Hematopoietic multipotent progenitor cell treated with erythropoietin and hydrocortisone succinate and interleukin-3 and kit ligand, for 6 days (in vitro differentiated cells): ENCODE data around the gene GOLGA6L24.
"Not testable (repeated sequence)": the region's sequence is repeated elsewhere in the genome, so short reads cannot be mapped to it uniquely, and the experiment has no call there.

Source experiments
- DNase-seq: peaks from one replicate; pipeline ENCODE4 v3.0.0-alpha.2; 2015

Gene GOLGA6L24

GRCh38 chr15:28357984-28358383, at the start of gene GOLGA6L24:
Gene GOLGA6L24, minus strand, starts transcription at chr15:28358084. Its CDS starts 61 bp downstream, at chr15:28358023.
- not testable (repeated sequence) for DNase-seq

- DNase-seq = not testable (repeated sequence)
Observed at GRCh38 chr15:28402774-28403435, 45.0 kb upstream of the GOLGA6L24 start.

- DNase-seq = not testable (repeated sequence)
Observed at GRCh38 chr15:28396022-28396421, 38.1 kb upstream of the GOLGA6L24 start.

- DNase-seq = not testable (repeated sequence)
Observed at GRCh38 chr15:28380053-28380452, 22.2 kb upstream of the GOLGA6L24 start.

- DNase-seq = not testable (repeated sequence)
Observed at GRCh38 chr15:28378364-28378763, 20.5 kb upstream of the GOLGA6L24 start, which contains the start of gene GOLGA8F. Gene GOLGA8F, plus strand, starts transcription at chr15:28378664. Its CDS starts 98 bp downstream, at chr15:28378762.

GRCh38 chr15:28365502-28365901, 7.6 kb upstream of the GOLGA6L24 start:
- DNase-seq = not testable (repeated sequence)

- DNase-seq = not testable (repeated sequence)
Observed at GRCh38 chr15:28322129-28322588, 35.7 kb downstream of the GOLGA6L24 start, which contains the start of gene HERC2. Gene HERC2, minus strand, starts transcription at chr15:28322179. Its CDS starts 746 bp downstream, at chr15:28321433.

GRCh38 chr15:28321358-28322078, 36.4 kb downstream of the GOLGA6L24 start:
- not testable (repeated sequence) for DNase-seq

GRCh38 chr15:28319725-28320124, 38.2 kb downstream of the GOLGA6L24 start:
- DNase-seq = not testable (repeated sequence)

GRCh38 chr15:28318828-28319227, 39.1 kb downstream of the GOLGA6L24 start:
- DNase-seq = not testable (repeated sequence)

- not testable (repeated sequence) for DNase-seq
Observed at GRCh38 chr15:28318122-28318521, 39.8 kb downstream of the GOLGA6L24 start.

- DNase-seq = not testable (repeated sequence)
Observed at GRCh38 chr15:28316958-28317357, 40.9 kb downstream of the GOLGA6L24 start.

GRCh38 chr15:28310454-28310853, 47.4 kb downstream of the GOLGA6L24 start:
- not testable (repeated sequence) for DNase-seq

GRCh38 chr15:28308718-28309117, 49.2 kb downstream of the GOLGA6L24 start:
- not testable (repeated sequence) for DNase-seq
